Measurements from ENCODE around the gene ADRM1. TPM values are rescaled to one million over a fixed set of nuclear protein-coding genes. Genes with fewer than 3 reads are reported as not detected.

ADRM1 gene
- total RNA-seq, 2 experiments from 2014 or later: 87.0 to 128 TPM

DNA sequence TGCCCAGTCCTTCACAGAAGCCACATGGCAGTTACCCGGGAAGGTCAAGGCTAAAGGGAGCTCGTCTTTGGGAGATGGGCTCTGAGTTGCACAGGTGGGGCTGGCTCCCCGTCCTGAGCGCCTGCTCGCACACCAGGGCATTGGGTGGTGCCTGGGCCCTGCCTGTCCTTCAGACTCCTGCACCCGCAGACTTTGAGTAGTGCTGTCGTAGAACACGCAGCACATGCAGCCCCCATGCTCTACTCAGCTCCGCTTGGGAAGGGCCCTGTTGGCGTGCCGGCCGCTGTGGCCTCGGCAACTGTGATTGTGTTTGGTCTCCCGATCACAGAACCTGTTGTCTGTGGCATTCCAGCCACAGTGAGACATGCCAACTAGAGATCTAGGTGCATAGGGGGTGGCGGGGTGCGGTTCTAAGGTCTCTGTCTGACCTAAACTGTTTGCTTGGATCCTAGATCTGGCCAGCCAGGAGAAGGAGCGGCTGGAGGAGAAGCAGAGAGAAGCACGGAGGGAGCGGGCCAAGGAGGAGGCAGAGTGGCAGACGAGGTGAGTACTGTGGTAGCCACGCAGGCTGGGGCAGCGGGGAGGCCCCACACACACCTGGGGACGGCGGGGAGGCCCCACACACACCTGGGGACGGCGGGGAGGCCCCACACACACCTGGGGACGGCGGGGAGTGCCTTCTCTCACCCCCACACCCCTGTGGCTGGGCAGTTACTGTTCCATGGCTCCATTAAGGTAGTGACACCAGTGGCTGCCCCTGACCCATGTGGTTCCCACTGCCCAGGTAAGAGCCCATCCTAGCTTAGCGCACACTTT lies 11.3 kb upstream of the ADRM1 start:
- Histone ChIP-seq H3K79me2 (ENCODE audit: insufficient read depth, low read depth, low read length) (no peaks in the 10 kb centered on the region), H3K36me3 (ENCODE audit: insufficient read depth, low read length) (no peaks in the 10 kb centered on the region; the same call in 1 of the 2 replicates), H3K4me1 (ENCODE audit: insufficient read depth, low read length, poor library complexity, severe bottlenecking) (peaks cover 3% of the 10 kb centered on the region), H3K27ac (ENCODE audit: low read depth, low read length, poor library complexity, severe bottlenecking) (no peak overlapping the region), H3K4me2 (ENCODE audit: low read length) (no peak overlapping the region), H3K4me3 (ENCODE audit: low read depth, low read length, poor library complexity, severe bottlenecking) (no peak overlapping the region), H3K9me2 (ENCODE audit: insufficient read depth, low read length) (no peaks in the 10 kb centered on the region), H2AFZ (ENCODE audit: low read length) (no peak overlapping the region), H4K20me1 (ENCODE audit: insufficient read depth, low read length) (no peaks in the 10 kb centered on the region), H3K9me3 (ENCODE audit: low read length) (no peaks in the 10 kb centered on the region)
- intact Hi-C loops (cut with micrococcal nuclease; ENCODE audit: unreplicated experiment): no loop called here
- no peak for DNase-seq (ENCODE audit: low spot score)
- POLR2A ChIA-PET: no interaction called here
- CTCF ChIA-PET (ENCODE audit: unreplicated experiment): no interaction called here
- TF ChIP-seq, protein P1, sequence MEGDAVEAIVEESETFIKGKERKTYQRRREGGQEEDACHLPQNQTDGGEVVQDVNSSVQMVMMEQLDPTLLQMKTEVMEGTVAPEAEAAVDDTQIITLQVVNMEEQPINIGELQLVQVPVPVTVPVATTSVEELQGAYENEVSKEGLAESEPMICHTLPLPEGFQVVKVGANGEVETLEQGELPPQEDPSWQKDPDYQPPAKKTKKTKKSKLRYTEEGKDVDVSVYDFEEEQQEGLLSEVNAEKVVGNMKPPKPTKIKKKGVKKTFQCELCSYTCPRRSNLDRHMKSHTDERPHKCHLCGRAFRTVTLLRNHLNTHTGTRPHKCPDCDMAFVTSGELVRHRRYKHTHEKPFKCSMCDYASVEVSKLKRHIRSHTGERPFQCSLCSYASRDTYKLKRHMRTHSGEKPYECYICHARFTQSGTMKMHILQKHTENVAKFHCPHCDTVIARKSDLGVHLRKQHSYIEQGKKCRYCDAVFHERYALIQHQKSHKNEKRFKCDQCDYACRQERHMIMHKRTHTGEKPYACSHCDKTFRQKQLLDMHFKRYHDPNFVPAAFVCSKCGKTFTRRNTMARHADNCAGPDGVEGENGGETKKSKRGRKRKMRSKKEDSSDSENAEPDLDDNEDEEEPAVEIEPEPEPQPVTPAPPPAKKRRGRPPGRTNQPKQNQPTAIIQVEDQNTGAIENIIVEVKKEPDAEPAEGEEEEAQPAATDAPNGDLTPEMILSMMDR (conservative IDR thresholded peaks at IDR 0.05; ENCODE audit: low read length): no peak
- TF ChIP-seq EZH2phosphoT487 (IDR thresholded peaks at IDR 0.05; ENCODE audit: borderline replicate concordance, low read depth, low read length): no peak
- no TSS peak for BruUV-seq (replicated peaks)

DNA sequence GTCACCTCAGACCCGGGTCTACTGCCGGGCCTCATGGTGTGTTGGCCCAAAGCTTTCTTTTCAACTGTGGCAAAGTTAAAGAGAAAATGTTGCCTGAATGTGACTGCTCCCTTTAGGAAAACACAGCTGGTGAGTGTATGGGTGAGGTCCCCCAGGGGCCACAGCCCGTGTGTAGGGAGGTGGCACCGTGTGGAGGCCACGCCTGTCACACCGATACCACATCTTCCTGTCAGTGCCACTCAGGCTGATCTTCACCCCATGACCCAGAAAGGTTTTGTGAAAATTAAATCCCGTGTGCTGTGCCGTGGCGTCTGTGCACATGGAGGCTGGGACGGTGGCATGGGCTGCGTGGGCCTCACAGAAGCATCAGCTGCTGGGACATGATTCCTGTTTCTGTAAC lies 10.7 kb upstream of the ADRM1 start:
- Histone ChIP-seq H3K9me3 (ENCODE audit: low read length) (no peaks in the 10 kb centered on the region), H4K20me1 (ENCODE audit: insufficient read depth, low read length) (no peaks in the 10 kb centered on the region), H3K27ac (ENCODE audit: low read depth, low read length, poor library complexity, severe bottlenecking) (no peak overlapping the region), H3K36me3 (ENCODE audit: insufficient read depth, low read length) (no peaks in the 10 kb centered on the region; the same call in 1 of the 2 replicates), H2AFZ (ENCODE audit: low read length) (no peak overlapping the region), H3K9me2 (ENCODE audit: insufficient read depth, low read length) (no peaks in the 10 kb centered on the region), H3K4me2 (ENCODE audit: low read length) (no peak overlapping the region), H3K79me2 (ENCODE audit: insufficient read depth, low read depth, low read length) (no peaks in the 10 kb centered on the region), H3K4me3 (ENCODE audit: low read depth, low read length, poor library complexity, severe bottlenecking) (no peak overlapping the region), H3K4me1 (ENCODE audit: insufficient read depth, low read length, poor library complexity, severe bottlenecking) (peaks cover 6% of the 10 kb centered on the region)
- CTCF ChIA-PET (ENCODE audit: unreplicated experiment): no interaction called here
- TF ChIP-seq, protein P1 (conservative IDR thresholded peaks at IDR 0.05; ENCODE audit: low read length): no peak
- no peak for TF ChIP-seq EZH2phosphoT487 (IDR thresholded peaks at IDR 0.05; ENCODE audit: borderline replicate concordance, low read depth, low read length)
- POLR2A ChIA-PET: no interaction called here
- BruUV-seq (replicated peaks): no TSS peak
- intact Hi-C loops (cut with micrococcal nuclease; ENCODE audit: unreplicated experiment): no loop called here
- DNase-seq (ENCODE audit: low spot score): no peak

DNA sequence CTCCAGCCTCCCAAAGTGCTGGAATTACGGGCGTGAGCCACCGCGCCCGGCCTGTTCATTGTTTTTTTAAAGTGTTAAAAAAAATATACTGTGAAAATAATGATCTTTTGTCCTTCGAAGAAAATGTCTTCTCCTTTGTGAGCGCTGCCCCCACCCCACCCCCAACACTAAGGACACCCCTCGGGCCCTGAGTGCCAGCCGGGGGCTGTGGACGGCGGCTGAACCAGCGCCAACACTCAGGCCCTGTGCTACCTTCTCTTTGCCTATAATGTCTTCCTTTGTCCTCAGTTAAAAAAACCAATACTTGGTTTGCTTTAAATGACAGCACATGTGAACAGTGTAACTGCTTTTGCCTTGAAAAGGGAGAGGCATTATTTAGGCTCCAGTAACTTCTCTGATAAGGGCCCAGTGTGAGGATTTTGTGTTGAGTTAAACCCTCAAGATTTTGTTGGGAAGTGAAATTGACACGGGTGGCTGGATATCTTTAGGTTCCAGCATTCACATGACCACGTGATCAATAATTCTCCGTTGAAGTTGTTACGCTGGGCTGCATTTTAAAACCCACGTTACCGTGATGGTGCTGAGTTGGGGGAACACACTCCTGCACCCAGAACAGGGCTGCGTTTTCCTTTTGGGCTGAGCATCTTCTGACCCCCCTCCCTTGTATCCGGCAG lies 9.5 kb upstream of the ADRM1 start:
- intact Hi-C loops (cut with micrococcal nuclease; ENCODE audit: unreplicated experiment): no loop called here
- Histone ChIP-seq H2AFZ (ENCODE audit: low read length) (no peak overlapping the region), H3K79me2 (ENCODE audit: insufficient read depth, low read depth, low read length) (no peaks in the 10 kb centered on the region), H4K20me1 (ENCODE audit: insufficient read depth, low read length) (no peaks in the 10 kb centered on the region), H3K4me3 (ENCODE audit: low read depth, low read length, poor library complexity, severe bottlenecking) (no peak overlapping the region), H3K4me1 (ENCODE audit: insufficient read depth, low read length, poor library complexity, severe bottlenecking) (peaks cover 6% of the 10 kb centered on the region), H3K27ac (ENCODE audit: low read depth, low read length, poor library complexity, severe bottlenecking) (no peak overlapping the region), H3K4me2 (ENCODE audit: low read length) (no peak overlapping the region), H3K36me3 (ENCODE audit: insufficient read depth, low read length) (no peaks in the 10 kb centered on the region; the same call in 1 of the 2 replicates), H3K9me2 (ENCODE audit: insufficient read depth, low read length) (no peaks in the 10 kb centered on the region), H3K9me3 (ENCODE audit: low read length) (no peaks in the 10 kb centered on the region)
- CTCF ChIA-PET (ENCODE audit: unreplicated experiment): no interaction called here
- no peak for DNase-seq (ENCODE audit: low spot score)
- TF ChIP-seq, protein P1 (conservative IDR thresholded peaks at IDR 0.05; ENCODE audit: low read length): no peak
- TF ChIP-seq EZH2phosphoT487 (IDR thresholded peaks at IDR 0.05; ENCODE audit: borderline replicate concordance, low read depth, low read length): no peak
- no TSS peak for BruUV-seq (replicated peaks)
- POLR2A ChIA-PET: interaction anchor here (0.7 kb wide), 1 partner anchor 15 kb away, joined by 4 read pairs; no protein-coding TSS in a partner anchor

All from OCI-LY7 (cell line).